Naive B cell (primary cell): ENCODE data around the gene HAGHL. TPM values are rescaled to one million over a fixed set of nuclear protein-coding genes. Genes with fewer than 3 reads are reported as not detected.
"Not testable (repeated sequence)": the region's sequence is repeated elsewhere in the genome, so short reads cannot be mapped to it uniquely, and the experiment has no call there.

Source experiments
- ATAC-seq, 2 donors: fragments of 150-1000 bp; cut with Tn5 transposase; 2 replicates each; pipeline ENCODE4 v1.10.0; 2021; ENCODE audit warnings: low read depth in 2 of 2, mild to moderate bottlenecking in 2 of 2, moderate library complexity in 2 of 2
- DNase-seq: peaks from one replicate; pipeline ENCODE4 v3.0.0; 2022
- H3K27ac Mint-ChIP-seq, 6 donors: one replicate each; pipeline ENCODE4 v1.8.0; 2020 to 2022; ENCODE audit warnings: mild to moderate bottlenecking in 6 of 6, mixed read lengths in 6 of 6, moderate library complexity in 5 of 6, inconsistent platforms in 2 of 6
- H3K27me3 Mint-ChIP-seq, 3 donors: one replicate each; pipeline ENCODE4 v1.8.0; 2021 to 2022; ENCODE audit warnings: mixed read lengths in 3 of 3, mild to moderate bottlenecking in 1 of 3
- H3K36me3 Mint-ChIP-seq, 2 donors: one replicate each; pipeline ENCODE4 v1.8.0; 2020 to 2022; ENCODE audit warnings: mixed read lengths in 2 of 2, inconsistent platforms in 1 of 2, mild to moderate bottlenecking in 1 of 2
- H3K4me1 Mint-ChIP-seq, 3 donors: one replicate each; pipeline ENCODE4 v1.8.0; 2020 to 2022; ENCODE audit warnings: mixed read lengths in 3 of 3, inconsistent platforms in 1 of 3, mild to moderate bottlenecking in 1 of 3, moderate library complexity in 1 of 3
- H3K4me3 Mint-ChIP-seq, 8 donors: one replicate each; pipeline ENCODE4 v1.8.0; 2020 to 2022; ENCODE audit warnings: mild to moderate bottlenecking in 8 of 8, mixed read lengths in 8 of 8, moderate library complexity in 8 of 8, inconsistent platforms in 2 of 8
- H3K9me3 Mint-ChIP-seq, 7 donors: one replicate each; pipeline ENCODE4 v1.8.0; 2020 to 2022; ENCODE audit warnings: mixed read lengths in 7 of 7, mild to moderate bottlenecking in 5 of 7, inconsistent platforms in 2 of 7, moderate library complexity in 1 of 7
- polyA plus RNA-seq, 6 donors: library from polyadenylated mRNA; unstranded; fragments of 300-500 nt; fragmentation: Illumina TruSeq; gene quantifications; one replicate each; pipeline ENCODE4 v1.2.3, GENCODE V29; 2021; ENCODE audit warnings: low read depth in 6 of 6

HAGHL gene
- polyA plus RNA-seq, 6 donors from 2014 or later, result 1.5 to 8.5 (median 2.9) TPM

DNA sequence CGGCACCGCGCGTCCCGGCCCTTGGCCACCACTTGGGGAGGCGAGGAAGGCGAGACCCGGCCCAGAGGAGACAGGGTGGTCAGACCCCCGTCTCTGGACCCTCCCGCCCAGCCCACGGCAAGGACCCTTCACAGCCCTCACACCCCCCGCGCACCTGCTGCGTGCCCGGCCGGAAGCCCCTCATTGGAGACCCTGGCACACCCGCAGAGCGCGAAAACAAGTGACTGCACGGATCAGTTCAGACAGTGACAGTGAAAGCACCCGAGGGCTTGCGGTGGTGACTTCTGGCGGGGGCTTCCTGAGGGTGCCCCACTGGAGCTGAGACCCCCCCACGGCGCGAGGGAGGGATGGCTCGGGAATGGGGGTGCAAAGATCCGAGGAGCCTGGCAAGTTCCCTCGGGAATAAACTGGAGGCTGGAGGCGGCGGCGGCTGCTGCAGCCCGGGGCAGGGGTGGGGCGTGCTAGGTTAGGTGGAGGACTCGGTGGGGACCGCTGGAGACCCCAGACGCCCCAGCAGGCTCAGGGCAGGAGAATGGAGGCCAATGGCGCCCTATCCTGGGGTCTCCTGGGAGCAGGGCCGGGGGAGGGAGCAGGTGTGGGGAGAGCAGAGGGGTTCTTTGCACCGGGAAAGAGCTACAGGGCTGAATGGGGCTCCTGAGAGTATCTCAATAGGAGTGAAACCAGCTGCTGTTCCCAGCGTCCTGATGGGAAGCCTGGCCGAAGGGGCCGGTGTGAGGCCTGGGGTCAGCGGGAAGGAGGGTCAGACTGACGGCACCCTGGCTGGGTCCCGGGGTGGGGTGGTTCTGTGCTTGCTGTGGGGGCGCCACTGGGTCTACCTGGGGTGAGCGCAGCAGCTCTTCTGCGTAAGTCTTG lies 20.5 kb upstream of the HAGHL start:
- no peak for DNase-seq
- H3K4me3 Mint-ChIP-seq, result peak overlapping the region in 3 of 8 donors; percentile 35 to 60 (median 57)
- no peaks in the 10 kb centered on the region for H3K36me3 Mint-ChIP-seq
- peak overlapping the region in 1 of 6 donors; percentile 36 for H3K27ac Mint-ChIP-seq
- H3K9me3 Mint-ChIP-seq, result peaks cover 0 to 2% (median 0%) of the 10 kb centered on the region in 7 donors
- no peak for ATAC-seq
- H3K27me3 Mint-ChIP-seq, result peaks cover 33 to 83% (median 40%) of the 10 kb centered on the region in 3 donors
- H3K4me1 Mint-ChIP-seq, result peaks cover 4 to 9% (median 7%) of the 10 kb centered on the region in 3 donors

DNA sequence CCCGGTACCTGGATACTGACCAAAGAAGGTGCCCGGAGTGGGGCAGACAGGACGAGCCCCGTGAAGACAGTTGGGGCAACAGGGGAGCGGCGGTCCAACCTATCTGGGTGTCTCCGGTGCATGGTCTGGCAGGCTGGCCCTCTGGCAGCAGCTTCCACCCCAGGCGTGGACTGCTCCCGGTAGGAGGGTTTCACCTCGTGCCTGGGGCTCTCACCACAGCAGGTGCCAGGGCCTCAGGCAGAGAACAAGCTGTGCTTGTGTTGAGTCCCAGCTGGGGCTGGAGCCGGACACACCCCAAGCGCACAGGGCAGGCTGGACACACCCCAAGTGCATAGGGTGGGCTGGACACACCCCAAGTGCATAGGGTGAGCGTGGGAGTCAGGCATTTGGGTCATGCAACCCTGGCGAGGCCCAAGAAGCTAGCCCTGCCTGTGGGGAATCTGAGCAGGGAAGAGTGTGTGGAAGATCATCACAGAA lies 19.8 kb upstream of the HAGHL start:
- H3K27ac Mint-ChIP-seq, result no peak overlapping the region
- H3K4me3 Mint-ChIP-seq, result no peak overlapping the region
- H3K27me3 Mint-ChIP-seq, result peaks cover 33 to 78% (median 37%) of the 10 kb centered on the region in 3 donors
- H3K4me1 Mint-ChIP-seq, result peaks cover 3 to 9% (median 7%) of the 10 kb centered on the region in 3 donors
- H3K36me3 Mint-ChIP-seq, result no peaks in the 10 kb centered on the region
- DNase-seq (no peak), ATAC-seq (no peak)
- peaks cover 0 to 2% (median 0%) of the 10 kb centered on the region in 7 donors for H3K9me3 Mint-ChIP-seq

DNA sequence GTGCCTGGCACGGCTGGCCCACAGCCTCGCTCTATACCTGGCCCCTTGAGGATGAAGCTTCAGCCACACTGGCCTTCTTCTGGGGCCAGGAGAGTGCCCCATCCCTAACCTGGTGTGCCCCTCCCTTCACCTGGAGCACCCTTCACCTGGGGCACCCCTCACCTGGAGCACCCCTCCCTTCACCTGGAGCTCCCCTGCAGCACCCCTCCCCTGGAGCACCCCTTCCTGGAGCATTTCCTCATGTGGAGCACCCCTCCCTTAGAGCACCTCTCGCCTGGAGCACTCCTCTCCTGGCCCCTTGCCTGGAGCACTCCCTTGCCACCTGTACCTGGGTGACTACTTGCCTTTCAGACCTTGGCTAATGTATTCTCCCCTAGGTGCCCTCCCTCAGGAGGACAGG lies 18.9 kb upstream of the HAGHL start:
- Mint-ChIP-seq H3K36me3 (no peaks in the 10 kb centered on the region), H3K4me1 (peaks cover 3 to 13% (median 7%) of the 10 kb centered on the region in 3 donors), H3K27ac (peak overlapping the region in 1 of 6 donors; percentile 73), H3K27me3 (peaks cover 28 to 74% (median 30%) of the 10 kb centered on the region in 3 donors), H3K9me3 (no peaks in the 10 kb centered on the region), H3K4me3 (peak overlapping the region in 2 of 8 donors; percentile 51 to 65)
- no peak for ATAC-seq
- DNase-seq, result no peak

DNA sequence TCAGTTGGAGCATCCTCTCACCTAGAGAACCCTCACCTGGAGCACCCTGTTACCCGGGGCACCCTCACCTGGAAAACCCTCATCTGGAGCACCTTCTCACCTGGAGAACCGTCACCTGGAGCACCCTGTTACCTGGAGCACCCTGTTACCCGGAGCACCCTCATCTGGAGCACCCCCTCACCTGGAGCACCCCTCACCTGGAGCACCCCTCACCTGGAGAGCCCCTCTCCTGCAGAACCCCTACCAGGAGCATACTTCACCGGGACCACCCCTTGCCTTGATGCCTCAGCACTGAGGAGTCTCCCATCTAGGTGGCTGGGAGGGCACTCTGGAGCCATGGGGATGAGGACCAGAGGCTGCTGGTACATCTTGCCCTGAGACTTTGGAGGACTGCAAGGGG lies 17.9 kb upstream of the HAGHL start:
- Mint-ChIP-seq H3K9me3 (no peaks in the 10 kb centered on the region), H3K27ac (no peak overlapping the region), H3K4me1 (peaks cover 3 to 13% (median 7%) of the 10 kb centered on the region in 3 donors), H3K4me3 (no peak overlapping the region), H3K27me3 (peaks cover 24 to 69% (median 29%) of the 10 kb centered on the region in 3 donors), H3K36me3 (no peaks in the 10 kb centered on the region)
- DNase-seq (no peak), ATAC-seq (no peak)

DNA sequence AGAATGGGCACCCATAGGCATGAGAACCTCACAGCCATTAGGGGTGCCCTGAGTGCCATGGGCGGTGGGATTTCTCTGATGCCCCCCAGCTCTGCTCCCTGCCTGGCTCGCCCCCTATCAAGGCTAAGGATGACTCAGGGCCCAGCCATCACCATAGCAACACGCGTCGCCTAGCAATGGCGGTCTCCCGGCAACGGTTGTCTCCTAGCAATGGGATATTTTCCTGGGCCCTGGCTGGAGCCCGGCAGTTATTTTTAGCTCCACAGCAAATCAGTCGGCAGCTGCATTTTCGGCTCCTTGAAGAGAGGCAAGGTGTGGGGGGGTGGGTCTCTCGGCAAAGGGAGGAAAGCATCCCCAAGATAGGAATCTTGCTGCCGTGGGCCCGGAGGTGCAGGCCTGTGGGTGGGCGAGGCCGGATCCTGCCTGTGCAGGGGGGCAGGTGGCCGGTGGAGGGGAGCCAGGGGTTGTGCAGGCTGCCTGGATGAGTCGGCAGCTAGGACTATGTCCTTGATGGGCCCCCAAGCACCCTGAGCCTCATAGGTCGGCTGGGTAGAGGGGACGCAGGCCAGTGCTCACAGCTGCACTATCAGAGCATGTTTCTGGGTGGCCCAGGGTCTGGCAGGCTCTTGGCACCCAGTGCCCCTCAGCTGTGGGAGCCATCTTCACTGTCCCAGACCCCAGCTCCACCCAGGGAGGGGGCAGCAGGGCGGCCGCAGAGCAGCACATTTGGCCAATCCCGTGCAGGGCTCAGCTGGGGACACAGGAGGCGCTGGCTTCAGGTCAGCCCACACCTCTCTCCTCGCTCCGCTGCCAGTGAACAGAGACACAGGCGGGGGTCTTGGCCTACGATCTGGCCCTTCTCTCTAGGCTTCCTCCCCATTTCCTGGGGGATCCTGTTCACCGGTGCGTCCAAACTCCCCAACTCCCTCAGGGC lies 17.1 kb upstream of the HAGHL start:
- Mint-ChIP-seq H3K4me3 (no peak overlapping the region), H3K9me3 (no peaks in the 10 kb centered on the region)

DNA sequence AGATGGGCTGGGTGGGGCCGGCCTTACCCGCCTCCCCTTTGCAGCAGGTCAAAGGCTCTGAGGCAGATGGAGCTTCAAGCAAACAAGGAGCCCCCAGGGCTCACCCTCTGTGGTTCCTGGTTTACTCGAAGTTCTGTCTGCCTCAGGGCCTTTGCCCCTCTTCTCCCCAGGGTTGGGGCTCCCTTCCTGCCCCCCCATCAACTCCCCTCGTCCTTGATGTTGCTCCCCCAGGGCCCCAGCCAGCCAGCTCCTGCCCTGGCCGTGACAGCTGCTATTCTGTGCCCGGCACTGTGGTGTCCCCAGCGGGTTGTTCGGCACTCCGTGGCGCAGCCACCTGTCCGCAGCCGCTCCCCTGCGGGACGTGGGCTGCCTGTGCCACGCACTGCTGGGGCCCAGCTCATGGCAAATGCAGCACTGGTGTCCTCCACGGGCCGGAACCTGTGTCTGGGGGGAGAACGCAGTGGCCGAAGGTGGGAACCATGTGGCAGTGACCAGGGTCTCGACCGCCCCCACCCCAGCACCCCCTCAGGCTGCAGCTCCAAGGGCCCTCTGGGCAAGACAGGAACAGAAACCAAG lies 16.3 kb upstream of the HAGHL start:
- Mint-ChIP-seq H3K4me1 (peaks cover 3 to 13% (median 7%) of the 10 kb centered on the region in 3 donors), H3K9me3 (no peaks in the 10 kb centered on the region), H3K27ac (no peak overlapping the region), H3K36me3 (no peaks in the 10 kb centered on the region), H3K4me3 (no peak overlapping the region), H3K27me3 (peaks cover 24 to 68% (median 31%) of the 10 kb centered on the region in 3 donors)
- no peak for DNase-seq
- ATAC-seq, result no peak

More for the DNA sequence above, 17.1 kb upstream of the HAGHL start:
- Mint-ChIP-seq H3K36me3 (no peaks in the 10 kb centered on the region), H3K27ac (no peak overlapping the region), H3K27me3 (peaks cover 24 to 68% (median 31%) of the 10 kb centered on the region in 3 donors), H3K4me1 (peaks cover 3 to 13% (median 7%) of the 10 kb centered on the region in 3 donors)
- DNase-seq (no peak), ATAC-seq (no peak)

DNA sequence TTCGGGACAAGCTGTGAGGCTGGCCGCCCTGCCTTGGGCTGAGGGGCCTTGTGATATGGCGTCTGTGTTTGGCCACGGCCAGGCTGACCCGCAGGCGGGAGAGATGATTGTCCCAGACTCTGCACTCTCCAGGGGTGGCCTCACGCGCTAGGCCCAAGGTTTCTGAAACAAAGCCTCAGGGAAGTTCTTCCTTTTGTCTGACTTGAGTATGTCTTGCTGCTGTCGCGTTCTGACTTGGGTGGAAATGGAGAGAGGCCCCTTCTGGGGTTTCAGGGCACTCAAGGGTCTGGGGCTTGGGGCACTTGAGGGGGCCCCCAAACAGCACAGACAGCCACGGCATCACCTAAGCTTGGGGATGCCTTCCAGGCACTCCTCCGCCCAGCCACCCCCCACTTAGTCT lies 15.8 kb upstream of the HAGHL start:
- Mint-ChIP-seq H3K27ac (peak overlapping the region in 1 of 6 donors; percentile 42), H3K4me3 (no peak overlapping the region)

DNA sequence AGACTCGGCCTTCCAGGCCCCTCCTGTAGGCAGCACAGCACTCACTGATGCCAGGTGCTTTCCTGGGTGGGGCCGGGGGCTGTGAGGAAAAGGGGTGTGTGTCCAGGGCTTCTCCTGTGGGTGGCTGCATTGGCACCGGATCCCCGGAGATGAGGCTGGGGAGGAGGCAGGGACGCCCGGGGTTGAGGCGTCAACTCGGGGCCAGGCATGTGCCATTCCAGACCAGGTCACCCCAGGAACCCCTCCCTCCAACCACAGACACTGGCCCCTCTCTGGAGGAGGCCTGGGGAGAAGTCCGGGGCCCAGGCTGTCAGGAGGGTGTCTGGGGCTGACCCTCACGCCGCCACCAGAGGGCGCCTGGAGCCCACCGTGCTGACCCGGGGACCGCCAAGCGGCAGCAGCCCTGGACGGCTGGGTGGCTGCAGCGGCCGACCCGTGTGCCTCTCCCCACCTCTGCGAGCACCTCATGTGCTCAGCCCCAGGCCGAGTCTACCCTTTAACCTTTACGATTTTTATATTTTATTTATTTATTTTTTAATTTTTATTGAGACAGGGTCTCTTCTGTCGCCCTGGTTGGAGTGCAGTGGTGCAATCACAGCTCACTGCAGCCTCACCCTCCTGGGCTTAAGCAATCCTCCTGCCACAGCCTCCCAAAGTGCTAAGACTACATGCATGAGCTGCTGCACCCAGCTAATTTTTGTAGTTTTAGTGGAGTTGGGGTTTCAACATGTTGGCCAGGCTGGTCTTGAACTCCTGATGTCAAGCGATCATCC lies 15.2 kb upstream of the HAGHL start:
- Mint-ChIP-seq H3K4me1 (peaks cover 3 to 8% (median 6%) of the 10 kb centered on the region in 3 donors), H3K27ac (no peak overlapping the region), H3K27me3 (peaks cover 24 to 68% (median 28%) of the 10 kb centered on the region in 3 donors), H3K36me3 (no peaks in the 10 kb centered on the region), H3K9me3 (no peaks in the 10 kb centered on the region), H3K4me3 (no peak overlapping the region)
- DNase-seq, result peak; percentile 79
- peak; percentile 67 to 68 for ATAC-seq

More for the DNA sequence above, 15.8 kb upstream of the HAGHL start:
- peaks cover 3 to 13% (median 7%) of the 10 kb centered on the region in 3 donors for H3K4me1 Mint-ChIP-seq
- H3K36me3 Mint-ChIP-seq, result no peaks in the 10 kb centered on the region
- no peaks in the 10 kb centered on the region for H3K9me3 Mint-ChIP-seq
- no peak for ATAC-seq
- peaks cover 24 to 68% (median 31%) of the 10 kb centered on the region in 3 donors for H3K27me3 Mint-ChIP-seq
- DNase-seq, result no peak

DNA sequence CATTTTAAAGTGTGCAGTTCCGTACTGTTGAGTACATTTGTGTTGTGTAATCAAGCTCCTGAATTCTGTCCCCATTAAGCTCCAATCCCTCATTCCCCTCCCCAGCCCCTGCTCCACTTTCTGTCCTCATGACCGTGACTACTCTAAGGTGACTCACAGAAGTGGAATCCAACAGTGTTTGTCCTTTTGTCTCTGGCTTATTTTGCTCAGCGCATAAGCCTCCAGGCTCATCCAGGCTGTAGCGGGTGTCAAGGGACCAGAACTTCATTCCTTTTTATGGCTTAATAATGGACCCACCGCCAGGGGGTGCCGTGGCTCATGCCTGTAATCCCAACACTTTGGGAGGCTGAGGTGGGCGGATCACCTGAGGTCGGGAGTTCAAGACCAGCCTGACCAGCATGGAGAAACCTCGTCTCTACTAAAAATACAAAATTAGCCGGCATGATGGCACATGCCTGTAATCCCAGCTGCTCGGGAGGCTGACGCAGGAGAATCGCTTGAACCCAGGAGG lies 14.1 kb upstream of the HAGHL start:
- not testable (repeated sequence) for H3K36me3 Mint-ChIP-seq, H3K4me1 Mint-ChIP-seq, H3K27ac Mint-ChIP-seq, H3K9me3 Mint-ChIP-seq, ATAC-seq, DNase-seq
- Mint-ChIP-seq H3K27me3 (peaks cover 18 to 59% (median 25%) of the 10 kb centered on the region in 3 donors), H3K4me3 (peak overlapping the region in 2 of 8 donors; percentile 71 to 74)

DNA sequence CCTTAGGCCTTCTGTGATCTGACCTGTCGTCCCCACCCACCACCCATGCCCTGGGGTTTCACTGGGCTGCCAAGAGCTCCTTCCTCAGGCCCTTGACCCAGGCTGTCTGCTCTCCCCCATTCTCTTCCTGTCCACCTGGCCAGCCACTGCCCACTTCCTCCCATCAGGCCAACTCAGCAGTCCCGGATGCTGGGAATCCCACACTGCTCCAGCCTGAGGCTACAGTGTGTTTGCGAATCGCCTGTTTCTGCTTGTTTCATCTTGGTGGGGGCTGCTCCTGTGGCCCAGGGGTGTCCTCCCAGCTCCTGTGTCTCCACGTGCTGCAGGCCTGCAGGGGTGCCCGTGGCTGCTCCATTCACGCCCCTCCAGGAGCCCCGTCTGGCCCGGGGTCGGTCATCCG lies 12.8 kb upstream of the HAGHL start:
- ATAC-seq, result no peak

DNA sequence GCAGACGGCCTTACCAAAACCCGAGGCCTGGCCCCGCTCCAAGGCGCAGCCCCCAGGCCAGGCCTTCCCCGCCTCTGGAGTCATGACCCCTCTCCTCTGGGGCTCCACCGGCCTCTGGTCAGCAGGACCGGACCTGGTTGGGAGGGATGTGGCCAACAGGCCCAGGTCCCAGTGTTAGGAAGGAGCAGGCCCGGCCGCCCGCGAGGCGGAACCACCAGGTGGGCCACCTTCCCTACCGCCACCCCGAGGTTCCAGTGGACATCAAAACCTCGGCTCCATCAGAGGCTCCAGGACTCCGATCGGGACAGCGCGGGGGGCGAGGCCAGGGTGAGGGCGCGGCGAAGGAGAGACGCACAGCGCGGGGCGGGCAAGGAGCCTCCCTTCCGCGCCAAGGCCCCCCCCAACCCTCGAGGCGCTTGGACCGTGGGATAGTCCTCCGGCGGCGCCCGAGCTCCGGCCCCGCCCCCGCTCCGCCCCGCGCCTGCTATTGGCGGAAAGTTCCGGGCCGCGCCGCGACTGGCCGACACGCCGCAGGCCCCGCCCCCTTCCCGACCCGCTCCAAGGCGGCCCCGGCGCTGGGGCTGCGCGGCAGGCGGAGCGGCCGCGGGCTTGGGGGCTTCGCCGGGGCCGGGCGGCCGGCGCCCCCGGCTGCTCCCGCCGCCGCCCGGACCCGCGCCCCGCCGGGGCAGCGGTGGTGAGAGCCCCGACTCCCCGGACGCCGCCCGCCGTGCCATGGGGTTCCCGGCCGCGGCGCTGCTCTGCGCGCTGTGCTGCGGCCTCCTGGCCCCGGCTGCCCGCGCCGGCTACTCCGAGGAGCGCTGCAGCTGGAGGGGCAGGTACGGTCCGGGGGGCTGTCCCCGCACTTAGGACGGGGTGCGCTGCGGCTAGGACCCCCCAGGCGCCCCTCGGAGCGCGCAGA lies 12.1 kb upstream of the HAGHL start, which contains the start of gene METRN:
Gene METRN, plus strand, starts transcription at position 561 of the 919 bp plus-strand sequence. Its CDS starts 172 bp downstream, at position 733.
- no peaks in the 10 kb centered on the region for H3K36me3 Mint-ChIP-seq
- peak; percentile 85 for ATAC-seq
- no peaks in the 10 kb centered on the region for H3K9me3 Mint-ChIP-seq
- H3K27ac Mint-ChIP-seq, result no peak within 1 kb of the TSS
- H3K4me3 Mint-ChIP-seq, result peak within 1 kb of the TSS in 7 of 8 donors; percentile 51 to 75 (median 68)
- peaks cover 10 to 16% (median 13%) of the 10 kb centered on the region in 3 donors for H3K4me1 Mint-ChIP-seq
- DNase-seq, result peak; percentile 83
- peaks cover 0 to 38% (median 7%) of the 10 kb centered on the region in 3 donors for H3K27me3 Mint-ChIP-seq

More for the DNA sequence above, 12.8 kb upstream of the HAGHL start:
- Mint-ChIP-seq H3K4me1 (peaks cover 7 to 9% (median 8%) of the 10 kb centered on the region in 3 donors), H3K36me3 (no peaks in the 10 kb centered on the region), H3K27ac (no peak overlapping the region), H3K27me3 (peaks cover 6 to 46% (median 13%) of the 10 kb centered on the region in 3 donors), H3K9me3 (no peaks in the 10 kb centered on the region), H3K4me3 (peak overlapping the region in 7 of 8 donors; percentile 30 to 64 (median 44))
- DNase-seq, result no peak
